Activated CD8-positive, alpha-beta memory T cell treated with anti-CD3 and anti-CD28 coated beads for 24 hours (primary cell): Measurements from ENCODE around the gene FBXL17.

ENCODE experiments used
- DNase-seq: peaks from one replicate; pipeline ENCODE4 v3.0.0-alpha.2; 2020

Gene FBXL17

DNA sequence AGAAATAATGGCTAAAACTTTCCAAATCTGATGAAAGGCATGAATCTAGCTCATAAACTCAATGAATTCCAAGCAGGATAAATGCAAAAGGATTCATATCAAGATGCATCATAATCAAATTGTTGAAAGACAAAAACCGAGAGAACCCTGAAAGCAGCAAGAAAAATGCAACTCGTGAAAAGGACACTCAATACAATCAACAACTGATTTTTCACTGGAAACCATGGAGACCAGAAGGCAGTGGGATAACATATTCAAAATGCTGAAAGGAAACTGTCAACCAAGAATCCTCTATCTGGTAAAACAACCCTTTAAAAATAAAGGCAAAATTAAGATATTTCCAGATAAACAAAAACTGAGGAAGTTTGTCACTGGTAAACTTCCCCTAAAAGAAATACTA, 9.5 kb downstream of the FBXL17 start:
- no peak for DNase-seq

DNA sequence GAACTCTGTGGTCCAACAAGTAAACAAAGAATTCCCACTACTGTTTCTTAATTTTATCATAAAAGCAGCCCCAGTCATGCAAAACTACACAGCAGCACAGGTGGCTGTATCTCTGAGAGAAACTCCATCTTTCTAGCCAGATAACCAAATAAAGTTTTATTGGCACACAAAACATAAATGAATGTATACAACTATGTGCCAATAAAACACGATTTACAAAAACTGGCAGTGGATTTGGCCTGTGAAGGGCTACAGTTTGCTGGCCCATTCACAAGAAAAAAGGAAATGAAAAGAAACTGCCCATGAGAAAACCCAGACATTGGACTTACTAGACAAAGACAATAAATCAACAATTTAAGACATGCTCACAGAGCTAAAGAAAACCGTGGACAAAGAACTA, 10.6 kb downstream of the FBXL17 start:
- DNase-seq, result no peak

DNA sequence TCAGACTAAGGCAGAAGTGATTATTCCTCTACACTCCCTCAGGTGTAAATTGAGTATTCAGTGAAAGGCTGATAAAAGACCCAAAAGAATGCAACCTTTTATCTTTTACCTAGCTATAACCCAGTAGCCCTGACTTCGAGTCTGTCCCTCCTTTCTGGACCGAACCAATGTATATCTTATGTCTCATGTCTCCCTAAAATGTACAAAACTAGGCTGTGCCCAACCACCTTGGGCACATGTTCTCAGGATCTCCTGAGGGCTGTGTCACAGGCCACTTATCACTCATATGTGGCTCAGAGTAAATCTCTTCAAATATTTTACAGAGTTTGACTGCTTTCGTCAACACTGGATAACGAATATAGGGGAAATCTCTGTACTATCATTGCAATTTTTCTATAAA, 12.7 kb downstream of the FBXL17 start:
- no peak for DNase-seq

DNA sequence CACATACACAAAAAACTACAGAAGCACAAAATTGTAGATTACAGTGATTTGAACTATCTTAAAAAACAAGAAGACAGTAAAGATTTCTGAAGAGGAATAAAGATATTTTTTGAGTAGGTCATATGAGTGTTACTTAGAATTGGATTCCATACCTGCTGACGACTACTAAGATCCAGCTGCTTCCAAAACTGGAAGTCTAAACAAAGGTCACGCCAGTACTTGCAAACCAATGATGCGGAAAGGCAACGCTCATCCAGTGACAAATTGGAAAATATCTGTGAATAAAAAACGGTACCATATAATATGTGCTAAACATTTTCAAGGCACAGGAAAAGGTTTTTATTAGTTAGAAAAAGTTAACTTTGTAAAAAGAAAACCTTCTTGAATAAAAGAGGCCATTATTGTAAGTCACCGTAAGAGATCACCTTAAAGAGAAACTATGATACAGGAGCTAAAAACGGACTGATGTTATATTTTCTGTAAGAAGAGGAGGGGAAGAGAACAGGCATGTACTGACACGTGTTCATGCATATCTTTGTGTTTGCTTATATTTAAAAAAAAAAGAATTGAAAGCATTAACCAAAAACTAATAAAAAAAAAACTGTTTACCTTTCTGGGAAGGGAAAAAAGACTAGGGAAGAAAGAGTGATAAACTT, 14.1 kb downstream of the FBXL17 start:
- DNase-seq, result no peak

DNA sequence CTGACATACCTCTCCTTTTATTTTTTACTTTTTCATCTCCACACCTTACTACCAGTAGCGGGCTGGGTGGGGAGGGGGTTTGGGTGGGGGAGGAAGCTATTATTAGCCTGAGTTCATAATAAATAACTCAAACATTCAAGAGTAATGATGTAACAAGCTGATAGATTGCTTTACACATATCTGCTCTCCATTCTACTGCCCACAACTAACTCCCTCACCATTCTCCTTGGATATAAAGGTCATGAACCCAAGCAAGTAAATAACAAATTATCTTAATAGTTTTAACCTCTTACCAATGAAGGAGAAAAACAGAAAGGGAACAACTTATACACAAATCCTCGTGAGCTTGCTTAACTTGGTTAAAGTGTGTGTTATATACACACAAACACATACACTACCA, 15.4 kb downstream of the FBXL17 start:
- DNase-seq, result no peak

DNA sequence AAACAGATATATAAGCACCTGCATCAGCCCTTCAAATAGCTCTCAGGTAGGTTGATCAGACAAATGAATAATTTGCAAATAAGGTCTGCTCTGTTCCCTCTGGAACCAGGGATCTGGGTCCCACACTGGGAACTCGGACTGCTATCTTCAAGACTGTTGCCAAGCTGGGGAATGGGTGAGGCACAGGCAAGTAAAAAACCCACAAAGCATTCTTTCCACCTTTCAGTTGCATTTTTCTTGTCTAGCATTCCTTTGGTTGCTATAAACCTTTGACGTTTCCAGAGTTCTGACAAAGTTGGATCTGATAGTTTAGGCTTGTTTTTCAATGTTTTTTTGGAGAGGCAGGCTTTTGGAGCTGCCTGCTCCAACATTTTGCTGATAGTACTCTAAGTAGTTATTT, 20.1 kb downstream of the FBXL17 start:
- no peak for DNase-seq

DNA sequence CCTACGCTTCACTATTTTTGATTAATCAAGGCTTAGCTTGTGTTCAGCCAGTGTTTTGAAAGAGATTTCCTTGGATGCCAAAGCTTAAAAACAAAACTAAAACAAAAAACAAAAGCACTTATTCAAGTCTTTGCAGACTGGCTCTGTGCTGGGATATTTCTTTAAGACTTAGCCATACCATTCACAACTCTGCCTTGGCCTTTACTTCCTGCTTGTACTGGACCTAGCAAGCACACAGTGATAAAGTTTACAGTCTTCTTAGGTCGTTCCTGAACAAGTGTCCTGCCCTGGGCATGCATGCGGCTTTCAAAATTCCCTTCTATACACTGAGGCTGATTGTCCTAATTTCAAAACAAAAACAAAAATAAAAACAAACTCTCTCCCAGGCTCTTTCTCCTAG, 20.7 kb downstream of the FBXL17 start:
- no peak for DNase-seq

DNA sequence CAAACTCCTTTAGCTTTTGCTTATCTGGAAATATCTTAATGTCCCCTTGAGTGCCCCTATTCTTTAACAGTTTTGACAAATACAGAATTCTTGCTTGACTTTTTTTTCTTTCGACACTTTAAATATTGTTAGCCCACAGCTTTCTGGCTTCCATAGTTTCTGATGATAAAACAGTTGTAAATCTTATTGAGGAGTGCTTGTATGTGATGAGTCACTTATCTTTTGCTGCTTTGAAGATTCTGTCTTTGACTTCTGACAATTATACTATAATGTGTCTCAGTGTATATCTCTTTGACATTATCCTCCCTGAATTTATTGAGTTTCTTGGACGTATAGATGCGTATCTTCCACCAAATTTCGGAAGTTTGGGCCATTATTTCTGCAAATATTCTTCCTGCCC, 21.6 kb downstream of the FBXL17 start:
- no peak for DNase-seq

DNA sequence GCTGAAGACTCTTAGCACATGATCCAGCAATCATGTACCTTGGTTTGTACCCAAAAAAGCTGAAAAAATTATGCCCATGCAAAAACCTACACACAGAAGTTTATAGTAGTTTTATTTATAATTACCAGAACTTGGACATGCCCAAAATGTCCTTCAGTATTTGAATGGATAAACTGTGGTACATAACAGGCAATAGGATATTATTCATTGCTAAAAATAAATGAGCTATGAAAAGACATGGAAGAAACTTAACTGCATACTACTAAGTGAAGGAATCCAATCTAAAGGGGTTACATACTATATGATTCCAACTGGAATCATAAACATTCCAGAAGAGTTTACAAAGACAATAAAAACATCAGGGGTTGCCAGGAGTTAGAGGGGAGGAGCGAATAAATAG, 25.6 kb downstream of the FBXL17 start:
- DNase-seq, result no peak

DNA sequence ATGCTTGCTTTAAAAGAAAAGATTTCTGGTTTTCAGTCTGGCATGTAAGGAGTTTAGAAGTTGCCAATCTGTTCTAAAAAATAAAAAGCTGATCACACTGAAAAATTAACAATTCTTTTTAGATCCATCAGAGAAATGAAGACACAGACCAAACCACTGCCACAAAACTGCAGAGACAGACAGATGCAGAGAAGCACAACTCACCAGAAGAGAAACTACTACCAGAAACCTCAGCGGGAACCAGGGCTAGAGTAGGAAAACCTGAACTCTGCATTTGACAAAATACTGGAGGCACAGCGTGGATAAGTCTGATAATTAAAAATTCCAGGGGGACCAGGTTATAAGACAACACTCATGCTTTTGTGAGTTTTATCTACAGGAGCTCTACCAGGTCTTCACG, 28.8 kb downstream of the FBXL17 start:
- no peak for DNase-seq

DNA sequence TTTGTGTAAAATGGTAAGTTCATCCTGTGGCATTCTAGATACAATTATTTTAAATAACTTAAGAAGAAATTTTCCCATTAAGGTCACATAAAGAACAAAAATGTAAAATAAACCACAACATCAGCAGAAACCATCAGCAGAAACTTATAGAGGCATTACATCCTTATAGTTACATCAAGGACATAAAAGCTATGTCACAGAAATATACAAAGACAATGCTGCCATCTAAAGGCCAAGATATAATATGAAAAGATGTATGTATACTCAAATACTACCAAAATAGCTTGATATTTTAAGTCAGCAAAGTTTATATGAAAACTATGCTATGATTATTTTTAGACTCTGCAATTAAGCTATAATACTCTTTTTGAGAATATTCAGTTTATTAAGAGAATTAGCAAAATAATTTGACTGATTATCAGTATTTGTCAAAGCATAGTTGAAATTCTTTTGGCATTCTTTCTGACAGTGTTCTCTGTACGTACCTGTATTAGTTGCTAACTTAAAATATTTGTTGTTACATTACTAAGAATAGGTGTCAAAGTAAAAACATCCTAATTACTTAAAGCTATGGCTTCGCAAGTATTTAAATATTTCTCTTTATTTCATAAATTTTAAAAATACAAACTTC, 36.2 kb downstream of the FBXL17 start:
- no peak for DNase-seq

DNA sequence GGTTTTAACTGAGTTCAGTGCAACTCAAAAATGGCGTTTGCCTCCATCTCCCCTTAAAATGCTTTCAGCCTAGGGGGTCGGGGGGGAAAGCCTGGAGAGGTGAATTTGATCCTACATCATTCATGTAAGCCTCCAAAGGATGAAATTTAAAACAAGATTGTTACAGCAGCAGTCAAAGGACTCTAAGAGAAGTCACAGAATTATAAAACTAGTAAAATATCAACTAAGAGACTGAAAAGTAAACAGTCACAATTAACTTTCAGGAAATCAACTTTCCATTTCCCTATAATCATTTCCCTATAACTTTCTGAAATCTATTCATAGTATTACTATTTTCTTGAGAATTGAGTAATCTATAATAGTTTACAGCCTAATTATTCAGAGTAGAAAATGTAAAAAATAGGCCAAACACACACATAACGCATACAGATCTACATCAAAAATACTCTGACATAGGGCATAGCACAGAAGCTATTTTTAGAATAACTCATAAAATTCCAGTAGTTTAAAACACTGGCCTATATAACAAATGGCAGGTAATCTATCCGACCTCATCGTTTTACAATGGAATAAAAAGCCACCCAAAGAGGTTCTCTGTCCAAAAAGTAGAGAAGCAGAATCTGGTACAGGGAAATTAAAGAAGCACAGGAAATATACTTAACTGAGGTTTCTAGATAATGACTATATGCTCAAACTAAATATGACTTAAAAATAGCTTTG, 37.6 kb downstream of the FBXL17 start:
- no peak for DNase-seq

DNA sequence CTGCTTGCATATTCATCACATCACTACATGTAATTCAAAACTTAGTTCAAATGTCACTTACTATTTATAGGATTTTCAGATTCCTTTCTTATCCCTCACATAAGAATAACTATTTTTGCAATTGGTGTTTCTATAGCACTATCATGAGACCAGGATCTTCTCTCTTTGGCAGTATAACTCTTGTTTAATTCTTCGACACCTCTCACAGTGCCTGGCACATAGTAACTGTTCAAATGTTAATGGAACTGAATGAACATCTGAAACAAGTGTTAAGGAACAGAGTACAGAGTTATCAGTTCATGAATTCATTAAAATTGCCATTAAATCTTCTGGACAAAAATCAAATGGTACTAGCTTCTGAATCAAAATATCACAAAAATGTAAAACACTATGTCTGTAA, 40.0 kb downstream of the FBXL17 start:
- no peak for DNase-seq

DNA sequence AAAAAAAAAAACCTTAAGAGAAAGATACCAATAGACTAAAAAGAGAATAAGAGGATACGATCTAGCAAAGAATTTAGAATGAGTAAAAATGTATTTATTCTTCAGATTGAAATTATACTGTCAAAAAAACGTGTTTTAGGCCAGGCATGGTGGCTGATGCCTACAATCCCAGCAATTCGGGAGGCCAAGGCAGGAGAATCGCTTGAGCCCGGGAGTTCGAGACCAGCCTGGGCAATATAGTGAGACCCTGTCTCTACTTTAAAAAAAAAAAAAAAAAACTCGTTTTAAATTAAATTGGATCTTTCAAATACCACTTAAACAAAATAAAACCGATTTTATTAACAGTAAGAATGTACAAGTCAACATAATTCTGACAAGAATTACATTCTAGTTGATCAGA, 41.8 kb downstream of the FBXL17 start:
- DNase-seq, result no peak

DNA sequence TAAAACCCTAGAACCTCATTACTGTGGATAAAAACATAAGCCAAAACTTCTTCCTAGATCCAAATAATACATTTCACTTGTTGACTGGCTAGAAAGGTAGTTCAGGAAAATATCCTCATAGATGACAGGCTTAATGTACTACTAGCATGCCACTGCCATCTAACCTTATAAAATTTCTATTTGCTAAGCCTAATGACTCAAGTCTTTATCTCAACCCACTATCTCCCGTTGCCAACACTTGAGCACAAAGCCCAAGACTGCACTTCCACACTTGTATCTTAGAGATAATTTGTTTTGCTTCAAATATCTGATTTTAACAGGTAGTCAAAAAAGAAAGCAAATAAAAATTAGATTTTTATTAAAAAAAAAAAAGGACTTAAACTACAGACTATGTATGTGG, 42.7 kb downstream of the FBXL17 start:
- DNase-seq, result no peak

DNA sequence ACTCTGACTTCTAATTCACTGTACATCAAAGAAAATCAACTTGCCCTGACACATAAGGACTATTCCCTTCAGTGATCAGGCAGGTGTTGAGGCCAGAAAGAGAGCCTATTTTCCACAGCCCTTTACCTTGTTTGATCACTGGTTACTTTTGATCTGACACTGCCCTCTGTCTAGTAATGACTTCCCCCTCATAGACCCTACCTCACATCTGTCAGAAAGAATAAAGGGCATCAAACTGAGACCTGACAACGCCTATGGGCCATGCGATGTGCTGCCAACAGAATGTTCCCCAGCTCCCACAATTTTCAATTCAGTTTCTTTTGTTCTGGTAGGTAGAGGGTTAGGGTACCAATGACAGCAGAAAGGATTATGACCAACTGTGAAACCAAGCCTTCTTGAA, 47.7 kb downstream of the FBXL17 start:
- DNase-seq, result no peak

DNA sequence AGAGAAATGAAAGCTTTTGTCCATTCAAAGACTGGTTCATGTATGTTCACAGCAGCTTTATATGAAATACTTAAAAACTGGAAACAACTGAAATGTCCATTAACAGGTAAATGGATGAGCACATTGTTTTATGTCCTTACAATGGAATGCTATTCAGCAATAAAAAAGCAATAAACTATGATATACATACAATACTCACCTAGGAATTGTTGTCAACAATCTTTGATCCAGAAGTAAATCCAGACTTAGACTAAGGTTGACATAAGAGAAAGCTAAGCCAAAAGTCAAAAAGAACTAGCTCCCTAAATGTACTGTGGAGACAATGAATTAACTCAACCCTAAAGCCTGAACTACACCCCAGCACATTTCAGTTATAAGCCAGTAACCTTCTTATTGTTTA, 54.9 kb downstream of the FBXL17 start:
- DNase-seq, result no peak

DNA sequence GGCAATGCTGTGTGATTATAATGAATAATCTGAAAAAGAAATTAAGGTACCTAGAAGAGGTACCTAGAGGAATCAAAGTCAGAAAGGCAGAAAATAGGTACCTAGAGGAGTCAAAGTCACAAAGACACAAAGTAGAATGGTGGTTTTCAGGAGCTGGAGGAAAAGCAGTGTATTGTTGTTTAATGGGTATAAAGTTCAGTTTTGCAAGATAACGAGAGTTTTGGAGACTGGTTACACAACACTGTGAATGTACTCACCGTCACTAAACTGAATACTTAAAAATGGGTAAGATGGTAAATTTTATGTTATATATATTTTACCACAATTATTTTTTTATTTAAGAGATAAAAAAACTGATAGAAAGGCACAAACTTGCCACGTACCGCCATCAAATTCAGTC, 57.0 kb downstream of the FBXL17 start:
- no peak for DNase-seq

DNA sequence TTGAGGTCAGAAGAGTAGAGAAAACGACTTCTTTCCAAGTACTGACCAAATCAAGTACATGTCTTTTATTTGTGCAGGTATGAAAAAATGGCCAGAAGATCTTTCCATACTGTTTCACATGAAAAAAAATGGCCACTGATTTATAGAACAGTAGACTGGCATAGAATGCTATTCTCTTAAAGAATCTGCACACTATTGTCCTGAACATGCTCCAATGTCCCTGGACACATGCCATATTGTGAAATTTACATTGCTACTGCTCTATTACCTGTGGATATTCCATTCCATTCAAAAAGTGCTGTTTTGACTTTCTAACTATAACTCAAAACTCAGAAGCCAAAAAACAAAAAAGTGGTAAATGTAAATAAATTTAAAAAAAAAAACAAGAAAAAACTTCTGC, 60.6 kb downstream of the FBXL17 start:
- DNase-seq, result no peak

DNA sequence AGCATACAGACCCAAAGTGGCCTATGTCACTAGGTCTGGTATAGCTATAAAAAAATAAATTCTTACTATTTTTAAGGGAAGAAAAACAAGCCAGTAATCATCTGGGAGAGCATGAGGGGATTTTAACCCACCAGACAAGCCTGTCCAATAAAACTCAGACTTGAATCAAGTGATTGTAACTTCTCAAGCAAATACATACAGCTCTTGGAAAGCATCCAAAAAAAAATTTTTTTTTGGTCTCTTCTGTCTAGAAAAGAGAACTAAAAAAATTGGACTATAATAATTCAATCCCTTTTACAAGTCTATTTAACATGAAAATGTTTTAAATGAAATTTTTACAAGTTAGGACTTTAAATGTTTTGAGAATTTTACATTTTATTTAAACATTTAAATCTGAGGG, 61.7 kb downstream of the FBXL17 start:
- DNase-seq, result no peak

DNA sequence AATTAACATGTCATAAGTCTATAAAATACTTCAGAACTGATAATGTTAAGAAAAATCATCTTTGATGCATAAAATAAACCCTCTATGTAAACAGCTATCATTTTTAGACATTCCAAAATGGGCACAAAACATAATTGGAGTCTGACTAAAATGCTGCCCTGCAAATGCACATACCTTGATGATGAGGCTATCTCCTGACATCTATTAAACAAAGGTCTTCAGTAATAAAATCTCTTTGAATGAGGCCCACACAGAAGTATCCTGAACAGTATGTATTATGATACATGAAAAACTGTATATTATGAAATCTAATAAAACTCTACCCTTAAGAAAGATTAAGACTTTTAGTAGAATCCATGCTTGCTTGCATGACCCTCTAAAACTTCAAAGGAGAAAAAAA, 66.1 kb downstream of the FBXL17 start:
- no peak for DNase-seq

DNA sequence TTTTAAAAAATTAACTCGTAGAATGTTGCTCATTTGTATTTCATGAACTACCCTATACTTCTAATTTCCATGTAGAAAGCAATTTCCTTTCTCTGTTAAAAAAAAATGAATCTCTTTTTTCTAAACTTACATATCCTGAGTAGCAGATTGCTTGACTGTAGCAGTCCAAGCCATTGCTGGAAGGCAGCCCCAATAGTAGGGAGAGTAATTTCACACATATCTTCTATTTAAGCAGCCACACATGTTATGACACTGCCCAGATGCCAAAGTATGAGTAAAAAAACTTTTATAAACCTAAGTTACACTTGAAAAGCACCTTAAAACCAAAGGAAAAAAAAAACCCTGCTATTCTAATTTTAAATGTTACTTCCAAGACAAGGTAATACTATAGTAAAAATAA, 69.6 kb downstream of the FBXL17 start:
- DNase-seq, result no peak

DNA sequence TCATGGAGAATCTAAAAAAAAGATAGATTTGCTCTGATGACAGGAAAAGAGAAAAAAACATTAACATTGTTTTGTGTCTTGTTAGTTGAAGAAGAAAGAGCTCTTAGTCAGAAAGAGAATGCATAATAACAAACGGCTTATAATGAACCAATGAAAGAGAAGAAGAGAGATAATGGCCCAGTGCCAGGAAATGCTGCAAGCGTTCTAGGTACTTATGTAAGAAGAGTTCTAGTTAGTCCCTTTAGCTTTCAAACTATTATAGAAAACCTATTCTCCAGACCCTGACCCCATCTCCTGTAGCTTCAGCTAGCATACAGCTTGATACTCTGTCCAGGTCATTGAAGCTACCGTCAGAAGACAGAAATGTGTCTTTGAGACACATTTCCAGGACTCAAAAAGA, 70.2 kb downstream of the FBXL17 start:
- DNase-seq, result no peak

DNA sequence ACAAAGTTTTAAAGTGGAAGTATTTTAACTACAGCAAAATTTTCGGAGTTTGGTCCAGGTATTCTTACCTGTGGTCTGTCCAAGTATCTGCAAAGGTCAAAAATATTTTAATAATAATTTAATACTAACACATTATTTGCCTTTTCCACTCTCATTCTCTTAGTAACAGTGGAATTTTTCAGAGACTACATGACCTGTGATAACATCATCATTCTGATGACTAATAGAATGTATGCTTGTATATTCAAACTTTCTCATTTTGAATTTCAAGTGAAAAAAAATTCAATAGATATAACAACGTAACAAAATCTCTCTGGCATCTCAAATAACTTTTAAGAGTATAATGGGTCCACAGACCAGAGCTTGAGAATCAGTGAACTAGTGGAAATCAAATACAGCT, 78.3 kb downstream of the FBXL17 start:
- DNase-seq, result no peak

DNA sequence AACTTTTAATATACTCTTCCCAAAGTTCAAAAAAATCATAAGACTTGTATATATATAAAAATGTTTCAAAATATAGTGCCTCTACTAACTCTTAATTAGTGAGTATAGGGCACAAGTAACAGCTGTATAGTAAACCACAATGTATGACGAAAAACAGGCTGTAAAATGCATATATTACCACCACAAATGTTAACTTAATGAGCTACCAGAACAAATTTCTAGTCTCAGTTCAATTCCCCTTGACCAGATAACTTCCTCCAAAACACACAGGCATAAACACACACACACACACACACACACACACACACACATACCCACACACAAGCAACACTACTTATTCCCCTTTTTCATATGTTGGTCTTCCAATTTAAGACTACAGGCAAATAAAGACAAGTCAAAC, 78.8 kb downstream of the FBXL17 start:
- no peak for DNase-seq
